Panc1 (cell line): ENCODE data around the gene EPGN.

ENCODE experiments used
- POLR2AphosphoS5 ChIP-seq: IDR thresholded peaks from 2 replicates; pipeline ENCODE4 v1.6.1; 2012; ENCODE audit warnings: mild to moderate bottlenecking, low read depth, low read length, moderate library complexity
- TCF7L2 ChIP-seq: IDR thresholded peaks from 2 replicates; pipeline ENCODE4 v1.6.1; 2011; ENCODE audit warnings: mild to moderate bottlenecking, low read depth, low read length, inconsistent platforms
- TF ChIP-seq, protein P1 (sequence below): fragments of 450-650 bp; IDR thresholded peaks from 2 replicates; pipeline ENCODE4 v1.5.1; 2017; ENCODE audit warnings: mild to moderate bottlenecking

DNA sequence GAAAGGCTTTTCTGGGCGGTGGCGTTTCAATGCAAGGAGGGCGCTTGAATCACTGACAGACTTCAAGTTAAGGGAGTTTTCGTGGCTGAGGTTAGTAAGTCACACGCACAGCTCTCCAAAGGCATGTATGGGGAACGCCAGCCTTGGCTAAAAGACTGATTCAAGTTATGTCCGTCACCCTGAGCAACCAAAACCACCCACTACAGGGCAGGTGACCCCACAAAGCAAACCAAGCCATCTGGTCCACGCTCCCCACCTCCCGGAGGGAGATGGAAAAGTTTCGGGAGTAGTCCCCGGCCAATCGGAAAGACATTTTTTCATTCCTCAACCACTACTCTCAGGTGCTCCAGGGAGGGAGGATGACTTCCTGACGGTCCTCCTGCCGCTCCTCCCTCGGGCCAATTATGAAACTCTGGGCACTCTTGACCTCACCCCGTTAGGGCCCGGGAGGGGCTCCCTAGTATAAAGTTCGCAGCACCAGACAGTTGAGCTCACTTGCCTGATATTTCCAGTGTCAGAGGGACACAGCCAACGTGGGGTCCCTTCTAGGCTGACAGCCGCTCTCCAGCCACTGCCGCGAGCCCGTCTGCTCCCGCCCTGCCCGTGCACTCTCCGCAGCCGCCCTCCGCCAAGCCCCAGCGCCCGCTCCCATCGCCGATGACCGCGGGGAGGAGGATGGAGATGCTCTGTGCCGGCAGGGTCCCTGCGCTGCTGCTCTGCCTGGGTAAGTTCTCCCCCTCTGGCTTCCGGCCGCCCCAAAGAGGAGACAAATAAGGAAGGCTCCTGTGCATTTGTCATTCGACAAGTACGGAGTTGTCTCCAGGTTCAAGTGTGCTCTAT is 56.6 kb downstream of the EPGN start, which contains the start of gene EREG:
- TF ChIP-seq, protein P1, sequence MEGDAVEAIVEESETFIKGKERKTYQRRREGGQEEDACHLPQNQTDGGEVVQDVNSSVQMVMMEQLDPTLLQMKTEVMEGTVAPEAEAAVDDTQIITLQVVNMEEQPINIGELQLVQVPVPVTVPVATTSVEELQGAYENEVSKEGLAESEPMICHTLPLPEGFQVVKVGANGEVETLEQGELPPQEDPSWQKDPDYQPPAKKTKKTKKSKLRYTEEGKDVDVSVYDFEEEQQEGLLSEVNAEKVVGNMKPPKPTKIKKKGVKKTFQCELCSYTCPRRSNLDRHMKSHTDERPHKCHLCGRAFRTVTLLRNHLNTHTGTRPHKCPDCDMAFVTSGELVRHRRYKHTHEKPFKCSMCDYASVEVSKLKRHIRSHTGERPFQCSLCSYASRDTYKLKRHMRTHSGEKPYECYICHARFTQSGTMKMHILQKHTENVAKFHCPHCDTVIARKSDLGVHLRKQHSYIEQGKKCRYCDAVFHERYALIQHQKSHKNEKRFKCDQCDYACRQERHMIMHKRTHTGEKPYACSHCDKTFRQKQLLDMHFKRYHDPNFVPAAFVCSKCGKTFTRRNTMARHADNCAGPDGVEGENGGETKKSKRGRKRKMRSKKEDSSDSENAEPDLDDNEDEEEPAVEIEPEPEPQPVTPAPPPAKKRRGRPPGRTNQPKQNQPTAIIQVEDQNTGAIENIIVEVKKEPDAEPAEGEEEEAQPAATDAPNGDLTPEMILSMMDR = no peak
- TF ChIP-seq TCF7L2 = no peak
- TF ChIP-seq POLR2AphosphoS5 = no peak
